ENCODE results near the gene MCF2L. TPM values are rescaled to one million over a fixed set of nuclear protein-coding genes. Genes with fewer than 3 reads are reported as not detected.
A peak's percentile ranks its signal among the peaks of the same experiment; 100 is the strongest.

MCF2L gene
- total RNA-seq, 2 donors from 2014 or later: 37.4 to 74.8 TPM

DNA sequence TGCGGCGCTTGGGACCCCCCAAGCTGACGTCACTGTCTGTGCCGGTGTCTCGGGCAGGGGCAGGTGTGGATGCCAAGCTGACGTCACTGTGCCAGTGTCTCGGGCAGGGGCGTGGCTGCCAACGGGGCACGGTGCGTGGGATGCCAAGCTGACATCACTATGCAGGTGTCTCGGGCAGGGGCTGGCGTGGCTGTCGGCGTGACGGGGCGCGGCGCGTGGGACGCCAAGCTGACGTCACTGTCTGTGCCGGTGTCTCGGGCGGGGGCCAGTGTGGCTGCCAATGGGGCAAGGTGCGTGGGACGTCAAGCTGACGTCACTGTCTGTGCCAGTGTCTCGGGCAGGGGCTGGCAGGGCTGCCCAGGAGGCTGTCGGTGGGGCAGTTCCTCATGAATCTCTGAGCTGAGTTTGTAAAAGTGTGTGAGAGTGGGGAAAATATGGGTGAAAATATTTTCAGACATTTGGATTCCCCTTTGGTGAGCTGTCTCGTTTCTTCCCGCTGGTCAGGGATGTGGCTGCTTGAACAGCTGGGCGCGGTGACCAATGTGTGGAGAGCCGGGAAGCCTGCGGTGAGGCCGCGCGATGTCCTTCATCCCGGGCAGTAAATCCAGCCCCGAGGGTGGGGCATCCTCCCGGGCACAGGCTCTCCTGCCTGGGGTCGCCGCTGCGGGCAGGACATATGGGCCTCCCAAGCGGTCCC, 25.2 kb downstream of the MCF2L start:
- TF ChIP-seq, protein P1, sequence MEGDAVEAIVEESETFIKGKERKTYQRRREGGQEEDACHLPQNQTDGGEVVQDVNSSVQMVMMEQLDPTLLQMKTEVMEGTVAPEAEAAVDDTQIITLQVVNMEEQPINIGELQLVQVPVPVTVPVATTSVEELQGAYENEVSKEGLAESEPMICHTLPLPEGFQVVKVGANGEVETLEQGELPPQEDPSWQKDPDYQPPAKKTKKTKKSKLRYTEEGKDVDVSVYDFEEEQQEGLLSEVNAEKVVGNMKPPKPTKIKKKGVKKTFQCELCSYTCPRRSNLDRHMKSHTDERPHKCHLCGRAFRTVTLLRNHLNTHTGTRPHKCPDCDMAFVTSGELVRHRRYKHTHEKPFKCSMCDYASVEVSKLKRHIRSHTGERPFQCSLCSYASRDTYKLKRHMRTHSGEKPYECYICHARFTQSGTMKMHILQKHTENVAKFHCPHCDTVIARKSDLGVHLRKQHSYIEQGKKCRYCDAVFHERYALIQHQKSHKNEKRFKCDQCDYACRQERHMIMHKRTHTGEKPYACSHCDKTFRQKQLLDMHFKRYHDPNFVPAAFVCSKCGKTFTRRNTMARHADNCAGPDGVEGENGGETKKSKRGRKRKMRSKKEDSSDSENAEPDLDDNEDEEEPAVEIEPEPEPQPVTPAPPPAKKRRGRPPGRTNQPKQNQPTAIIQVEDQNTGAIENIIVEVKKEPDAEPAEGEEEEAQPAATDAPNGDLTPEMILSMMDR (IDR thresholded peaks at IDR 0.05): no peak
- TF ChIP-seq POLR2A (IDR thresholded peaks at IDR 0.05): no peak
- no peaks in the 10 kb centered on the region for H3K9me3 ChIP-seq
- no peak overlapping the region for H3K27ac ChIP-seq
- ATAC-seq: no peak
- no peaks in the 10 kb centered on the region for H3K27me3 ChIP-seq
- WGBS, 2 donors: 85 to 88% methylated on average over 35 to 45 of the region's 46 CpGs
- H3K36me3 ChIP-seq (replicated peaks in 1 of 2; ENCODE audit: insufficient read depth in 1 of 2, low read depth in 2 of 2): no peaks in the 10 kb centered on the region
- H3K4me3 ChIP-seq: no peak overlapping the region
- peaks cover 23% of the 10 kb centered on the region for H3K4me1 ChIP-seq
- no peak for DNase-seq
- intact Hi-C loops (cut with DNase I): no loop called here

DNA sequence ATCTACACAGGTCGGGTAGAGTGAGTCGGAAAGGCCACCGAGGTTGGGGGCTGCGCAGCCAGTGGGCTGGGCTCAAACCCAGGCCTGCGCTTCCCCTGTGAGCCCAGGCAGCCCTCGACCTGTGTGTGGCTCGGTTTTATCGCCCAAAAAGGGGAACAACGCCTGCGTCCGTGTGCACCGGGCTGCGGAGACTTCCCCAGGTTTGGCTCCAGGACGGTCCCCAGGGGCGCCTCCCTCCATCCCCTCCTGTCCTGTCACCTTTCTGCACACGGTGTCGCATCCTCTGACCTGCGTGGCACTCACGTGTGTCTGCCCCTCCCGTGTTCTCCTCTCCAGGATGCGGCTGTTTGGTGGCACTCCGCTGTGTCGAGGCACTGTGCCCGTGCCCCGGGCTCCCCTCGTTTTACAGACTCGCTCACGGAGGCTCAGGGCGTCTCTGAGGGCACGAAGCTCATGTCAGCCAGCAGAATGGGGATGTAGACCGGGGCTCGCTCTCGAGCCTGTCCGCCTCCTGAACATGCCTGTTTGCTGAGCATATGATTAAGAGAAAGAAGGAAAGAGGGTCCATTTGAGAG, 25.9 kb downstream of the MCF2L start:
- intact Hi-C loops (cut with DNase I): no loop called here
- 85 to 90% methylated on average over 25 to 34 of the region's 34 CpGs for WGBS, 2 donors
- no peak for ATAC-seq
- no peak overlapping the region for H3K27ac ChIP-seq
- TF ChIP-seq POLR2A (IDR thresholded peaks at IDR 0.05): no peak
- TF ChIP-seq, protein P1 (IDR thresholded peaks at IDR 0.05): no peak
- H3K9me3 ChIP-seq: no peaks in the 10 kb centered on the region
- peaks cover 23% of the 10 kb centered on the region for H3K4me1 ChIP-seq
- no peaks in the 10 kb centered on the region for H3K36me3 ChIP-seq (replicated peaks in 1 of 2; ENCODE audit: insufficient read depth in 1 of 2, low read depth in 2 of 2)
- no peak overlapping the region for H3K4me3 ChIP-seq
- no peak for DNase-seq
- no peaks in the 10 kb centered on the region for H3K27me3 ChIP-seq

DNA sequence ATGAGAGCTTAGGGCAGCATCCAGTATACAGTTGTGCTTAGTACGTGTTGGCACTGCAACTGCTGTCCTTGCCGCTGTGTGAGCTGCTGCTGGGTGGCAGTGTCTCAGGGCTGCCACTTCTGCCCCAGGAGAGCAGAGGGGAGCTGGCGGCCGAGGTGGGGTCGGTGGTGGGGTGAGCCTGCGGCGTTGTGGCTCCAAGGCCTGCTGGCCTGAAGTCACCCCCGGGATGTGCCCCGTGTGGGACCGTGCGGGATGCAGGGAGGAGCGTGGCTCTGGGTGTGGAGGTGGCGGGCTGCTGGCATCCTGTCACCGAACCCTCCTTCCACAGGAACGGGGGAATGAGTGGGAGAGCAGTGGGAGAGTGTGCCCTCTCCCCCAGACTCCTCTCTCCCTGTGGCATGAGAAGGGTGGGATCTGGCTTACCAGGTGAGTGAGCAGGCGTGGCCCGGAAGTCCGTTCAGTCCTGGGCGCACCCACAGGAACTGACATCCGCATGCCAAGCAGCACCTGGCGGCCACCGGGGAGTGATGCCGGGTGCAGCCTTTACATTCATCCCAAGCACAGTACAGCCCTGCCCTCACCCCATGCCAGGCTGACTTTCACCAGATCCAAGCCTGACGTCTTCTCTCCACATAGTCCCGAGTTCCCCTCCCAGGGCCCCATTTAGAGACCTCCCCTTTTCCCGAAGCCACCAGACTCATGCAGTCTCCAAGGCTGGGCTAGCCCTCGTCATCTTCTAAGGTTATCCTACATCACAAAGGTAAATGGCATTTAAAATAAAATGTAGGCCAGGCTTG, 26.6 kb downstream of the MCF2L start:
- Histone ChIP-seq H3K36me3 (replicated peaks in 1 of 2; ENCODE audit: insufficient read depth in 1 of 2, low read depth in 2 of 2) (no peaks in the 10 kb centered on the region), H3K4me1 (peaks cover 16% of the 10 kb centered on the region), H3K27me3 (no peaks in the 10 kb centered on the region), H3K9me3 (no peaks in the 10 kb centered on the region), H3K4me3 (no peak overlapping the region), H3K27ac (no peak overlapping the region)
- ATAC-seq: no peak
- no peak for DNase-seq
- TF ChIP-seq POLR2A (IDR thresholded peaks at IDR 0.05): no peak
- TF ChIP-seq, protein P1 (IDR thresholded peaks at IDR 0.05): no peak
- intact Hi-C loops (cut with DNase I): no loop called here
- WGBS, 2 donors: 77 to 82% methylated on average over 12 to 26 of the region's 27 CpGs

DNA sequence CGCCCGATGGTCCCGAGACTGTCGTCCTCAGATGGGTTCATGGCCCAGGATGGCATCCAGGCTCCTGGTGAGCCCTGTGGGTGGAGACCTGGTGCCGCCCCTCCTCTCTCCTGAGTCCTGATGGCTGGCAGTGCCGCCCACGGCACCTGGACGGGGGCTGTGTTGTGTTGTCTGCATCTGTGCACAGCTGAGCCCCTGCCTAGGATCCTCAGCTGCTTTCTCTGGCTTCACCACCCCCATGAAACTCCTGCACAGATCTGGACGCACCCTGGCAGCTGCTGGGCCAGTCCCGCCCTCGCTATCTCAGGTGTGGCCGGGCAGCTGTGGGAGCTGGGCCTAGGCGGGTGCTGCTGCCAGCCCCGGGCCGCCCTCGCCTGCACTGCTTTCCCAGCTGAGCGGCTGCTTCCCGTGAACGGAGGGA, 27.7 kb downstream of the MCF2L start:
- H3K36me3 ChIP-seq (replicated peaks in 1 of 2; ENCODE audit: insufficient read depth in 1 of 2, low read depth in 2 of 2): no peaks in the 10 kb centered on the region
- H3K27ac ChIP-seq: peak overlapping the region in 1 of 4 donors; percentile 37
- ATAC-seq (no peak), DNase-seq (no peak)
- 78 to 84% methylated on average over 7 to 19 of the region's 19 CpGs for WGBS, 2 donors
- no peak for TF ChIP-seq POLR2A (IDR thresholded peaks at IDR 0.05)
- TF ChIP-seq, protein P1 (IDR thresholded peaks at IDR 0.05): no peak
- no peaks in the 10 kb centered on the region for H3K9me3 ChIP-seq
- intact Hi-C loops (cut with DNase I): no loop called here
- H3K4me3 ChIP-seq: no peak overlapping the region
- H3K27me3 ChIP-seq: no peaks in the 10 kb centered on the region
- H3K4me1 ChIP-seq: peaks cover 17% of the 10 kb centered on the region

All from body of pancreas (tissue), 4 donors.